PFSK-1 (cell line): ENCODE measurements around the gene ARHGAP10.

Source experiments
- POLR2AphosphoS5 ChIP-seq: IDR thresholded peaks from 2 replicates; pipeline ENCODE4 v1.6.1; 2012; ENCODE audit warnings: low read depth, mild to moderate bottlenecking, control low read depth, low read length, moderate library complexity
- REST ChIP-seq, 2 experiments: IDR thresholded peaks; 2 replicates each; pipeline versions ENCODE4 v1.6.1 to v1.8.0; 2011 to 2012; ENCODE audit warnings: low read depth in 2 of 2, low read length in 2 of 2, control low read depth in 1 of 2, inconsistent platforms in 1 of 2, mild to moderate bottlenecking in 1 of 2, moderate library complexity in 1 of 2; ENCODE audit not compliant: insufficient read depth in 1 of 2
- SIN3A ChIP-seq: IDR thresholded peaks from 2 replicates; pipeline ENCODE4 v1.6.1; 2012; ENCODE audit warnings: mild to moderate bottlenecking, low read length, moderate library complexity, borderline replicate concordance; ENCODE audit not compliant: insufficient read depth
- TAF1 ChIP-seq: IDR thresholded peaks from 2 replicates; pipeline ENCODE4 v1.6.1; 2012; ENCODE audit warnings: low read length, control low read depth, borderline replicate concordance; ENCODE audit not compliant: insufficient read depth

- no peak for TF ChIP-seq REST (IDR thresholded peaks at IDR 0.05; ENCODE audit: insufficient read depth in 1 of 2, low read depth in 2 of 2, low read length in 2 of 2)
- TF ChIP-seq SIN3A, result no peak
- no peak for TF ChIP-seq POLR2AphosphoS5
- TF ChIP-seq TAF1, result no peak
Observed at GRCh38 chr4:147836807-147837206, 104.9 kb downstream of the ARHGAP10 start.
